Measurements from ENCODE around the gene SNX5.

- no peak for TF ChIP-seq CTCF (IDR thresholded peaks at IDR 0.05)
- no peak for TF ChIP-seq EZH2 (IDR thresholded peaks at IDR 0.05; ENCODE audit: borderline replicate concordance, insufficient read depth, low read depth, low read length, poor library complexity, severe bottlenecking)
Observed at GRCh38 chr20:18007534-18008292, 39.1 kb upstream of the SNX5 start.
